NCI-H1105 (cell line): ENCODE data around the gene ARHGAP15.

Experiments
- DNase-seq: peaks from one replicate; lab custom pipeline; 2025; lab: John Stamatoyannopoulos, UW

ARHGAP15 gene

GRCh38 chr2:143144813-143145455, 15.7 kb downstream of the ARHGAP15 start:
- DNase-seq: no peak

- DNase-seq: no peak
Measured at GRCh38 chr2:143146366-143146765, 17.1 kb downstream of the ARHGAP15 start.

GRCh38 chr2:143146815-143147530, 17.8 kb downstream of the ARHGAP15 start:
- DNase-seq: no peak

- DNase-seq: no peak
Measured at GRCh38 chr2:143148011-143148410, 18.8 kb downstream of the ARHGAP15 start.

- no peak for DNase-seq
Measured at GRCh38 chr2:143148757-143149156, 19.5 kb downstream of the ARHGAP15 start.

GRCh38 chr2:143150287-143150686, 21.1 kb downstream of the ARHGAP15 start:
- DNase-seq: no peak

- DNase-seq: no peak
Measured at GRCh38 chr2:143151111-143151752, 22.0 kb downstream of the ARHGAP15 start.

- DNase-seq: no peak
Measured at GRCh38 chr2:143152219-143152618, 23.0 kb downstream of the ARHGAP15 start.

- no peak for DNase-seq
Measured at GRCh38 chr2:143152637-143153036, 23.4 kb downstream of the ARHGAP15 start.

- no peak for DNase-seq
Measured at GRCh38 chr2:143155661-143156060, 26.4 kb downstream of the ARHGAP15 start.

GRCh38 chr2:143157001-143157400, 27.8 kb downstream of the ARHGAP15 start:
- DNase-seq: no peak

- DNase-seq: no peak
Measured at GRCh38 chr2:143157418-143157817, 28.2 kb downstream of the ARHGAP15 start.

GRCh38 chr2:143158098-143158497, 28.9 kb downstream of the ARHGAP15 start:
- DNase-seq: no peak

GRCh38 chr2:143158551-143159485, 29.6 kb downstream of the ARHGAP15 start:
- DNase-seq: no peak

GRCh38 chr2:143159486-143159840, 30.2 kb downstream of the ARHGAP15 start:
- DNase-seq: no peak

GRCh38 chr2:143160732-143161707, 31.8 kb downstream of the ARHGAP15 start:
- peak; percentile 71 for DNase-seq

- DNase-seq: peak; percentile 53
Measured at GRCh38 chr2:143162123-143162837, 33.1 kb downstream of the ARHGAP15 start.

GRCh38 chr2:143162997-143163396, 33.8 kb downstream of the ARHGAP15 start:
- DNase-seq: peak; percentile 10

GRCh38 chr2:143163499-143163898, 34.3 kb downstream of the ARHGAP15 start:
- DNase-seq: no peak

GRCh38 chr2:143165291-143165690, 36.1 kb downstream of the ARHGAP15 start:
- no peak for DNase-seq
